ENCODE results near the gene FBLN2.

Gene FBLN2

GRCh38 chr3:13683288-13683687 lies 134.4 kb downstream of the FBLN2 start:
- H3K4me1 ChIP-seq = no peaks in the 10 kb centered on the region
- H3K36me3 ChIP-seq = no peaks in the 10 kb centered on the region
- H3K9me3 ChIP-seq = no peaks in the 10 kb centered on the region
- no peak overlapping the region for H3K4me3 ChIP-seq
- H3K27me3 ChIP-seq = peaks cover 0 to 43% of the 10 kb centered on the region in 2 donors
- H3K27ac ChIP-seq = no peak overlapping the region
- intact Hi-C loops (cut with DNase I; ENCODE audit: low total_unique reads) = no loop called here
- no peak for DNase-seq
- TF ChIP-seq CTCF (IDR thresholded peaks at IDR 0.05) = no peak

GRCh38 chr3:13683772-13684171 lies 134.8 kb downstream of the FBLN2 start:
- Histone ChIP-seq H3K36me3 (no peaks in the 10 kb centered on the region), H3K4me3 (no peak overlapping the region), H3K27ac (no peak overlapping the region), H3K9me3 (no peaks in the 10 kb centered on the region), H3K4me1 (no peaks in the 10 kb centered on the region), H3K27me3 (peaks cover 0 to 43% of the 10 kb centered on the region in 2 donors)
- intact Hi-C loops (cut with DNase I; ENCODE audit: low total_unique reads) = no loop called here
- DNase-seq = no peak
- TF ChIP-seq CTCF (IDR thresholded peaks at IDR 0.05) = no peak

- no peaks in the 10 kb centered on the region for H3K9me3 ChIP-seq
- no peak overlapping the region for H3K27ac ChIP-seq
- no peaks in the 10 kb centered on the region for H3K4me1 ChIP-seq
- H3K36me3 ChIP-seq = no peaks in the 10 kb centered on the region
- no peak overlapping the region for H3K4me3 ChIP-seq
- H3K27me3 ChIP-seq = peaks cover 0 to 46% of the 10 kb centered on the region in 2 donors
- intact Hi-C loops (cut with DNase I; ENCODE audit: low total_unique reads) = no loop called here
- no peak for DNase-seq
- TF ChIP-seq CTCF (IDR thresholded peaks at IDR 0.05) = no peak
These were observed 135.4 kb downstream of the FBLN2 start for GRCh38 chr3:13684350-13684749.

- Histone ChIP-seq H3K27me3 (peaks cover 0 to 49% of the 10 kb centered on the region in 2 donors), H3K27ac (no peak overlapping the region), H3K4me3 (no peak overlapping the region), H3K4me1 (no peaks in the 10 kb centered on the region), H3K9me3 (no peaks in the 10 kb centered on the region), H3K36me3 (no peaks in the 10 kb centered on the region)
- intact Hi-C loops (cut with DNase I; ENCODE audit: low total_unique reads) = no loop called here
- DNase-seq = no peak
- no peak for TF ChIP-seq CTCF (IDR thresholded peaks at IDR 0.05)
These were observed 135.9 kb downstream of the FBLN2 start for GRCh38 chr3:13684854-13685253.

GRCh38 chr3:13685721-13686120 lies 136.8 kb downstream of the FBLN2 start:
- TF ChIP-seq CTCF (IDR thresholded peaks at IDR 0.05) = no peak
- no peak for DNase-seq
- no peak overlapping the region for H3K27ac ChIP-seq
- no peak overlapping the region for H3K4me3 ChIP-seq
- no peaks in the 10 kb centered on the region for H3K4me1 ChIP-seq
- no peaks in the 10 kb centered on the region for H3K9me3 ChIP-seq
- intact Hi-C loops (cut with DNase I; ENCODE audit: low total_unique reads) = no loop called here
- H3K27me3 ChIP-seq = peaks cover 0 to 42% of the 10 kb centered on the region in 2 donors
- H3K36me3 ChIP-seq = no peaks in the 10 kb centered on the region

All from tibial artery (tissue), 4 donors.